GM12874 (cell line): Measurements from ENCODE around the gene TMEM253.

Source experiments
- CTCF ChIP-seq: IDR thresholded peaks from 2 replicates; pipeline ENCODE4 v1.5.1; 2011; ENCODE audit warnings: low read depth, mild to moderate bottlenecking, control low read depth, low read length, moderate library complexity; ENCODE audit not compliant: insufficient read depth

The TMEM253 gene

GRCh38 chr14:21057803-21058675 is 42.8 kb upstream of the TMEM253 start, which contains the start of gene RNASE8:
RNASE8 (plus strand) TSS chr14:21057822; CDS start chr14:21057893, 71 bp downstream.
- no peak for TF ChIP-seq CTCF

- no peak for TF ChIP-seq CTCF
Measured at GRCh38 chr14:21058903-21059302, 42.0 kb upstream of the TMEM253 start.

GRCh38 chr14:21059842-21060613 is 40.8 kb upstream of the TMEM253 start:
- TF ChIP-seq CTCF, result no peak

GRCh38 chr14:21060614-21061346 is 40.1 kb upstream of the TMEM253 start:
- TF ChIP-seq CTCF, result no peak

GRCh38 chr14:21061347-21061668 is 39.6 kb upstream of the TMEM253 start:
- no peak for TF ChIP-seq CTCF

GRCh38 chr14:21063479-21063878 is 37.4 kb upstream of the TMEM253 start:
- TF ChIP-seq CTCF, result no peak

- peak; percentile 28; the same call in 1 of the 2 replicates for TF ChIP-seq CTCF
Measured at GRCh38 chr14:21066882-21067502, 33.9 kb upstream of the TMEM253 start.
